Ovary (tissue), 9 donors: ENCODE results near the gene ORMDL1. TPM values are rescaled to one million over a fixed set of nuclear protein-coding genes. Genes with fewer than 3 reads are reported as not detected.

Source experiments
- DNase-seq, 5 donors: peaks; one replicate each; pipeline ENCODE4 v3.0.0-alpha.2; 2019 to 2020
- H3K27ac ChIP-seq, 2 donors: fragments of 200-600 bp; one replicate each; pipeline versions ENCODE4 v1.5.1 to v1.8.0; 2019 to 2022
- H3K27me3 ChIP-seq: fragments of 200-600 bp; one replicate; pipeline ENCODE4 v1.8.0; 2022
- H3K36me3 ChIP-seq: fragments of 200-600 bp; sonication (generic); one replicate; pipeline ENCODE4 v1.5.1; 2019
- H3K4me1 ChIP-seq: one replicate; pipeline ENCODE4 v1.8.1; 2013; ENCODE audit warnings: mild to moderate bottlenecking, moderate library complexity; ENCODE audit not compliant: insufficient read depth
- H3K4me3 ChIP-seq: fragments of 200-600 bp; sonication (generic); one replicate; pipeline ENCODE4 v1.5.1; 2017
- H3K9me3 ChIP-seq, 2 donors: fragments of 200-600 bp in 1 of 2; sonication (generic) in 1 of 2; one replicate each; pipeline versions ENCODE4 v1.5.1 to v1.8.1; 2013 to 2019; ENCODE audit warnings: mild to moderate bottlenecking in 1 of 2, moderate library complexity in 1 of 2
- EP300 ChIP-seq: sonication (generic); formaldehyde crosslinking; IDR thresholded peaks from one replicate; pipeline ENCODE4 v1.6.1; 2017; ENCODE audit warnings: antibody characterized with exemption
- POLR2A ChIP-seq: fragments of 450-650 bp; IDR thresholded peaks from one replicate; pipeline ENCODE4 v1.6.1; 2017; ENCODE audit warnings: antibody characterized with exemption, mild to moderate bottlenecking, moderate library complexity
- WGBS, 3 donors: extraction: QIAGEN DNeasy Blood & Tissue Kit in 1 of 3; methylation state at CpG; one replicate each; pipeline versions ENCODE4 v1.1.5 to v1.1.7; 2013 to 2017; 5-methylcytosine and 5-hydroxymethylcytosine counted together
- intact Hi-C, 4 donors: fragments of 100-400 bp; cut with DNase I; formaldehyde crosslinking; loops; one replicate each; pipeline versions ENCODE4 v1.11.0 to v1.15.1; 2022 to 2023
- polyA plus RNA-seq, 2 donors: library from polyadenylated mRNA; stranded (reverse); fragments of 200-250 nt in 1 of 2; fragments of 350-450 nt in 1 of 2; fragmentation: Illumina TruSeq in 1 of 2; extraction: RNeasy Lipid Tissue Mini Kit (QIAGEN cat#74804) in 1 of 2; gene quantifications; one replicate each; pipeline ENCODE4 v1.2.3, GENCODE V29; 2013 to 2014
- total RNA-seq, 7 donors: library from RNA; depleted of rRNA in 2 of 7; stranded (reverse); fragments of >200 nt in 2 of 7; fragmentation: NEBNext Ultra II Directional in 3 of 7; extraction: Animal tissue kit (Norgen Biotek cat#: 25700) in 3 of 7; gene quantifications; one replicate each; pipeline versions ENCODE4 v1.1.0 to v1.2.4, GENCODE V29; 2016 to 2023
- TF ChIP-seq, protein P1 (sequence below), 3 donors: fragments of 450-650 bp in 2 of 3; fragments of 200-600 bp in 1 of 3; IDR thresholded peaks; one replicate each; pipeline versions ENCODE4 v1.5.1 to v1.8.0; 2016 to 2022; ENCODE audit warnings: antibody characterized with exemption in 3 of 3, mild to moderate bottlenecking in 1 of 3
- donor health status: DM: no; HTN: no; CAD: no; lungs with moderate emphysema.
- donor health status: DM: no; HTN: no; CAD: no.
- donor health status: Bipolar disorder and iron deficiency.
- donor health status: DM: yes; HTN: yes; CAD: no.
- donor health status: DM: no; HTN: no; CAD: no.
- donor health status: DM: yes; HTN: yes; CAD: no.

The ORMDL1 gene
- total and polyA plus RNA-seq, 9 donors: 34.8 to 70.7 (median 48.7) TPM

DNA sequence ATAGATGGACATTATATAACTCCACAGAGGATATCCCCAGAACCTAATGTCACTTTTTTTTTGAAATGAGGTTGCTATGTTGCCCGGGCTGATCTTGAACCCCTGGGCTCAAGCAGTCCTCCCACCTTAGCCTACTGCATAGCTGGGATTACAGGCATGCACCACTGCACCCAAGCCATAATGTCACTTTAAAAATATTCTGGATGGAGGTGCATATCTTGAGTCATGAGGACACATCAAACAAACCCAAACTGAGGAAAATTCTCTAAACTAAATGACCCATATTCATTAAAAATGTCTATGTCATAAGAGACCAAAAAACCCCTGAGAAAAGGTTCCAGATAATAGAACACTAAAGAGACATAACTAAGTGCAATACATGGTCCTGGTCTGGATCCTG, 57.9 kb downstream of the ORMDL1 start:
- Histone ChIP-seq H3K27me3 (no peaks in the 10 kb centered on the region), H3K4me3 (no peak overlapping the region), H3K9me3 (no peaks in the 10 kb centered on the region), H3K36me3 (no peaks in the 10 kb centered on the region), H3K4me1 (no peaks in the 10 kb centered on the region), H3K27ac (no peak overlapping the region)
- WGBS, 3 donors: 76 to 90% (median 77%) methylated on average over 1 of the region's 1 CpG
- DNase-seq: no peak
- no peak for TF ChIP-seq POLR2A
- TF ChIP-seq, protein P1, sequence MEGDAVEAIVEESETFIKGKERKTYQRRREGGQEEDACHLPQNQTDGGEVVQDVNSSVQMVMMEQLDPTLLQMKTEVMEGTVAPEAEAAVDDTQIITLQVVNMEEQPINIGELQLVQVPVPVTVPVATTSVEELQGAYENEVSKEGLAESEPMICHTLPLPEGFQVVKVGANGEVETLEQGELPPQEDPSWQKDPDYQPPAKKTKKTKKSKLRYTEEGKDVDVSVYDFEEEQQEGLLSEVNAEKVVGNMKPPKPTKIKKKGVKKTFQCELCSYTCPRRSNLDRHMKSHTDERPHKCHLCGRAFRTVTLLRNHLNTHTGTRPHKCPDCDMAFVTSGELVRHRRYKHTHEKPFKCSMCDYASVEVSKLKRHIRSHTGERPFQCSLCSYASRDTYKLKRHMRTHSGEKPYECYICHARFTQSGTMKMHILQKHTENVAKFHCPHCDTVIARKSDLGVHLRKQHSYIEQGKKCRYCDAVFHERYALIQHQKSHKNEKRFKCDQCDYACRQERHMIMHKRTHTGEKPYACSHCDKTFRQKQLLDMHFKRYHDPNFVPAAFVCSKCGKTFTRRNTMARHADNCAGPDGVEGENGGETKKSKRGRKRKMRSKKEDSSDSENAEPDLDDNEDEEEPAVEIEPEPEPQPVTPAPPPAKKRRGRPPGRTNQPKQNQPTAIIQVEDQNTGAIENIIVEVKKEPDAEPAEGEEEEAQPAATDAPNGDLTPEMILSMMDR (IDR thresholded peaks at IDR 0.05): no peak
- no peak for TF ChIP-seq EP300
- intact Hi-C loops: no loop called here

- H3K27me3 ChIP-seq: no peaks in the 10 kb centered on the region
- H3K4me1 ChIP-seq: no peaks in the 10 kb centered on the region
- H3K27ac ChIP-seq: no peak overlapping the region
- H3K36me3 ChIP-seq: no peaks in the 10 kb centered on the region
- H3K9me3 ChIP-seq: no peaks in the 10 kb centered on the region
- H3K4me3 ChIP-seq: no peak overlapping the region
- no peak for DNase-seq
- TF ChIP-seq EP300 (no peak), POLR2A (no peak)
- TF ChIP-seq, protein P1 (IDR thresholded peaks at IDR 0.05): no peak
- intact Hi-C loops: no loop called here
These were observed 60.9 kb downstream of the ORMDL1 start for GRCh38 chr2:189723192-189723591.

Other genes starting within 250 kb of the ORMDL1 start
- gene SLC40A1, start 203.6 kb downstream of the ORMDL1 start, total RNA-seq: 100 to 1,000 TPM; 243 to 515 (median 365) TPM
- 100 to 1,000 TPM; 288 to 361 TPM for gene SLC40A1, start 203.6 kb downstream of the ORMDL1 start, polyA plus RNA-seq
- 10 to 100 TPM; 38.5 to 61.9 (median 47.3) TPM for gene ASNSD1, start 122.9 kb downstream of the ORMDL1 start, total RNA-seq
- gene ASNSD1, start 122.9 kb downstream of the ORMDL1 start, polyA plus RNA-seq: 10 to 100 TPM; 41.9 to 43.4 TPM
- gene ANKAR, start 109.7 kb downstream of the ORMDL1 start, total RNA-seq: 10 to 100 TPM in 6 of 7 donors, 1 to 10 TPM in 1; 9.9 to 23.2 (median 17.9) TPM
- 1 to 10 TPM; 3.6 to 7.4 TPM for gene ANKAR, start 109.7 kb downstream of the ORMDL1 start, polyA plus RNA-seq
- gene OSGEPL1, start 21.5 kb downstream of the ORMDL1 start, total RNA-seq: 10 to 100 TPM in 1 of 7 donors, 1 to 10 TPM in 6; 4.7 to 10.6 (median 8.5) TPM
- gene OSGEPL1, start 21.5 kb downstream of the ORMDL1 start, polyA plus RNA-seq: 1 to 10 TPM; 6.2 to 9.7 TPM
- 10 to 100 TPM; 17.3 to 37.0 (median 25.9) TPM for gene PMS1, start 111 bp upstream of the ORMDL1 start, total RNA-seq
- gene PMS1, start 111 bp upstream of the ORMDL1 start, polyA plus RNA-seq: 10 to 100 TPM in 1 of 2 donors, 1 to 10 TPM in 1; 9.0 to 12.2 TPM